Ureter (tissue), 1 donor: ENCODE measurements around the gene OR2L13. TPM values are rescaled to one million over a fixed set of nuclear protein-coding genes. Genes with fewer than 3 reads are reported as not detected.
"Not testable (repeated sequence)": the region's sequence is repeated elsewhere in the genome, so short reads cannot be mapped to it uniquely, and the experiment has no call there.

ENCODE experiments used
- DNase-seq: peaks from one replicate; pipeline ENCODE4 v3.0.0-alpha.2; 2020; ENCODE audit warnings: low spot score
- total RNA-seq: library from RNA; stranded (reverse); gene quantifications from one replicate; pipeline ENCODE4 v1.2.4, GENCODE V29; 2023
- donor health status: DM: yes; HTN: yes; CAD: no.

Gene OR2L13, protein sequence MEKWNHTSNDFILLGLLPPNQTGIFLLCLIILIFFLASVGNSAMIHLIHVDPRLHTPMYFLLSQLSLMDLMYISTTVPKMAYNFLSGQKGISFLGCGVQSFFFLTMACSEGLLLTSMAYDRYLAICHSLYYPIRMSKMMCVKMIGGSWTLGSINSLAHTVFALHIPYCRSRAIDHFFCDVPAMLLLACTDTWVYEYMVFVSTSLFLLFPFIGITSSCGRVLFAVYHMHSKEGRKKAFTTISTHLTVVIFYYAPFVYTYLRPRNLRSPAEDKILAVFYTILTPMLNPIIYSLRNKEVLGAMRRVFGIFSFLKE
- not detected for total RNA-seq

DNA sequence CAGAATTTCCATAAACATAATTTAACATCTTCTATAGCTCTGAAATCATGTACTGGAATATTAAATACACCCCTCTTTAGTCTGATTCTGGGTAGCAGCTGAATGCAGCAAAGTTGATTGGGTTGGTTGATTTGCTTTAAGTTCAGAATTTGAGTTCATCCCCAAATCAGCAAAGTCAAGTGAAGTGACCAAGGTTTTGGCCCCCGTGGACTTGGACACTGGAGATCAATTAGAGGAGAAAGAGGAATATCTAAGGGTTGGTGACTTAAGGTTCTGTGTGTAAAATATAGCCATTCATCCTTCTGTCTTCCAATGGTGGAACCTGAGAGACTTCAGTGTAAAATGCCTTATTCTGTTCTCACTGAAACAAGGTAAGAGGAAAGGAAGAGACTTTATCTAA, at the start of gene OR2L13:
TSS of gene OR2L13 (plus strand) at position 301 of the 400 bp plus-strand sequence. CDS start 4,192 bp downstream, outside the sequence.
- DNase-seq: no peak

DNA sequence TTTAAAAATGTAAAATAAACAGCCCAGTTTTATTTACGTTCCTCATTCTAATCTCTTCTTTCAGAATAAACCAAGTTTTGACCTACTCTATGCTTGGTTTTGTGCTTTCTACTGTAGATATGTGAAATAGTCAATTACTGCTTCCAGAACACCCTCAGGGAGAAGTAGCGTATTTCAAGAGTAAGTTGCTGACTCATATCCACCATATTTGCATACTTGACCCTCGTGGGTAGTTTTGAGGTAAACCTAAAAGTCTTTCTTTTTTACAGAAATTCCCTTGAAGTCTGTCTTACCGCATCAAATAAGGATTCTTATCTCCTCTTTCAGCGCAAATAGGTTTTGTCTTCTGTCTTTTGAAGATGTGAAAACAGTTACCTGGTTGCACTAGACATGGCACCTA, 49.8 kb upstream of the OR2L13 start:
- no peak for DNase-seq

DNA sequence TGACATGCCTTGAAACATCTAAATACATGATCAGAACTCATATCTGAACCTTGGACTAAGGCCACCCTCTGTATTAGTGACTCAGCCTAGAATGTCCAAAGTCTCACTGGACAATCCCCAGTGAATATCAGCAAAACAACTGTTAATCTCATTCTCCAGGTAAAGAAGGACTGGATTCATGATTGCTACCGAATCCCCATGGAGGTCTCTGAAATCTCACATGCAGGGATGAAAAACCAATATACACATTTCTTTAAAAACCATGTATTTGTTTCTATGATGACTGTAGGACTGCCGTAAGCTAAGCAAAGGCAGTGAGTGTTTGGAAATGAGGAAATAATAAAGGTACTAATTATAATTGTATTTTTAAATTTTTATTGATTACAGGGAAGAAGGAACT, 48.4 kb upstream of the OR2L13 start, which contains the start of gene OR2L3:
TSS of gene OR2L3 (plus strand) at position 301 of the 400 bp plus-strand sequence. CDS start 13,846 bp downstream, outside the sequence.
- DNase-seq: no peak

DNA sequence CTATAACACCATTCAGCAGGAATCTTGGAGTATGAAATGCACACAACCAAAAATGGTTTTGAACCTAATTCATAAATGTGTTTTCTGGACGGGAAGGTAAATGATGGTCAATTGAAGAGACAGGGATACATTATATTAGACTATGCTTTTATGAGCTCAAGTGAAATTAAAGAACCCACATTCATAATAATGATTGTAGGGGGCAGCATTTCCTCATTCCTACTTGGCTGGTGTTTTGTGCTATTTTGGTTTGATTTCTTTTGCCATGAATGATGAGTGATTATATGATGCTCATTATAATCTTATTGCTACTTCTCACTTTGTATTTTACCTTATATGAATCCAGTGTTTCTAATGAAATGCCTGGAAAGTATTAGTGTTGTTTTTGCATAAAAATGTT, 48.0 kb upstream of the OR2L13 start:
- DNase-seq: no peak

DNA sequence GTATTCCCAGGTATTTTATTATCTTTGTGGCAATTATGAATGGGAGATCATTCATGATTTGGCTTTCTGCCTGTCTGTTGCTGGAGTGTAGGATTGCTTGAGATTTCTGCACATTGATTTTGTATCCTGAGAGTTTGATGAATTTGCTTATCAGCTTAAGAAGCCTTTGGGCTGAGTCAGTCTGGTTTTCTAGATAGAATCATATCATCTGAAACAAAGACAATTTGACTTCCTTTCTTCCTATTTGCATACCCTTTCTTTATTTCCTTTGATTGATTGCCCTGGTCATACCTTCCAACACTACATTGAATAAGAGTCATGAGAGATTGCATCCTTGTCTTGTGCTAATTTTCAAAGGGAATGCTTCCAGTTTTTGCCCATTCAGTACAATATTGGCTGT, 40.3 kb upstream of the OR2L13 start:
- no peak for DNase-seq

- DNase-seq: no peak
Observed at GRCh38 chr1:248055261-248055660, 39.7 kb upstream of the OR2L13 start.

- DNase-seq: no peak
Observed at GRCh38 chr1:248065071-248065470, 29.9 kb upstream of the OR2L13 start.

DNA sequence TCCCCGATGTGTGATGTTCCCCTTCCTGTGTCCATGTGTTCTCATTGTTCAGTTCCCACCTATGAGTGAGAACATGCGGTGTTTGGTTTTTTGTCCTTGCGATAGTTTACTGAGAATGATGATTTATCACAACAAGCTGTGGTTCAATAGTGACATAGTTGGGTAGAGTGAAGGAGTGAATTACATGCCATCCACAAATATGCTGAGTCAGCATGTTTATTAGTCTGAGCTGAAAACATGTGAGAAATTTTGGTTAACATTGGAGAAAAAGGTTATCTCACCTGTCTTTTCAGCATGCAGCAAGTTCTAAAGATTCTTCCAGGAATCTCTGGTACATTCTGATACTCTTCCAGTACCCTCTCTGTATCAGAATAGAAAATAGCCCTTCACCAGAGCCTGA, 29.4 kb upstream of the OR2L13 start:
- DNase-seq: no peak

- DNase-seq: not testable (repeated sequence)
Observed at GRCh38 chr1:248083864-248084263, 11.1 kb upstream of the OR2L13 start.

DNA sequence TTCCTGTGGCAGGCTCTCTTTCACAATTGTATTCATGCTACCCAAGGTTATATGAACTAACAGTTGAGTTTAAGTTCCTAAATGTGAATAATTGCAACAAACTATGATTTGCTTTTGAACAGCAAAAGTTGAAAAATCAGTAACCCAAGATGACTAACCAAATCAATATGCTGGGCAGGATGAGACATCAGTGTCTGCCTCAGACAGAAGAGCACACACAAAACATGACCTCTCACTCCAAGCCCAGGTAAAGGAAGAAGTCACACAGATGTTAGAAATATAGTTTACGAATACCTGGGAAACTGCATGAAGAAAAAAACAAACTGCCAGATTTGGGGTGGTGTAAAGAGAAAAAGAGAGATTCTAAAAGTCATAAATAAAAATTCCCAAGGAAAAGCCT, 3.5 kb downstream of the OR2L13 start:
- DNase-seq: no peak

DNA sequence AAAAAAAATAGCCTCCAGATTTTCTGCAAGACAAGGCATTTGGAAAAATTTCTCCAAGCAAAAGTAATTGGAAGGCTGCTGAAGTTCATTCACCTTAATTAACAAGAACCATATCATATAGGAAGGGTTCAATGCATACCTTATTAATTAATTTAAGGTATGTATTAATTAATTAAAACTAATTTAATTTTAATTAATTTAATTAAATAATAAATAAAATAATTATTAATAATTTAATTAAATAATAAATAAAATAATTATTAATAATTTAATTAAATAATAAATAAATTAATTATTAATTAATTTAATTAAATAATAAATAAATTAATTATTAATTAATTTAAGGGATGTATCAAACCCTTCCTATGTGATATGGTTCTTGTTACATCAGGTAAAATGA, 7.9 kb downstream of the OR2L13 start:
- no peak for DNase-seq

DNA sequence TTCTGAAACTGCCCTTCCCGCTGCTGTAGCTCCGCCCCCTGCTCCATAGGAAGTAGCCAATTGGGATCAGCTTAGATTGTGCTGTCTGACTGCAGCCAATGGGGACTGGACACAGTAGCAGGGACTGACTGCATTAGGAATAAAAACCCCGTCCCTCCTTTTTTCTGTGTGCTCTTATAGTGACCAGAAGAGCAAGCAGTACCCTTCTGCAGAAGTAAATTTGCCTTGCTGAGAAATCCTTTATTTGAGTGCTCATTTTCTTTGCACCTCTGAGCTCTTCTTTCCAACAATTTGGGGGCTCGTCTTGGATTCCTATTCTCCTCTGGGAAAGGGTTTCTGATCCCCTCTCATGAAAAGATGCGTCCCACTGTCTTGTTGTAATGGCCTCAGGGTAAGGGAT, 16.2 kb downstream of the OR2L13 start:
- DNase-seq: no peak

DNA sequence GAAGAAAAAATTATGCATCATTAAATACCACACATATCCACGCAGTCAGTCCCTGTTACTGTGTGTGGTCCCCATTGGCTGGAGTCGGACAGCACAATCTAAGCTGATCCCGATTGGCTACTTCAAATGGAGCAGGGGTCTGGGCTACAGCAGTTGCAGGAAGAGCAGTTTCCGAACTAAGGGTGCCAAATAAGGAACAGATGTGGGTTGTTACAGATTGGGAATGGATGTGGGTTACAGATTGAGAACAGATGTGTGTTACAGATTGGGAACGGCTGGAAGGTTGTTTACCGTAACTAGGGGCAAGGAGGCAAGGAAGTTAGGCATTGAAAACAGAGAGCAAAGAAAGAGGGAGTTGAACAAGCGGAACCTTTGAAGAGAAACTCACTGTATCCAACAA, 19.9 kb downstream of the OR2L13 start:
- no peak for DNase-seq

GRCh38 chr1:248127653-248128052, 32.7 kb downstream of the OR2L13 start:
- no peak for DNase-seq

GRCh38 chr1:248136811-248137210, 41.8 kb downstream of the OR2L13 start:
- no peak for DNase-seq

GRCh38 chr1:248140846-248141245, 45.9 kb downstream of the OR2L13 start:
- DNase-seq: no peak

DNA sequence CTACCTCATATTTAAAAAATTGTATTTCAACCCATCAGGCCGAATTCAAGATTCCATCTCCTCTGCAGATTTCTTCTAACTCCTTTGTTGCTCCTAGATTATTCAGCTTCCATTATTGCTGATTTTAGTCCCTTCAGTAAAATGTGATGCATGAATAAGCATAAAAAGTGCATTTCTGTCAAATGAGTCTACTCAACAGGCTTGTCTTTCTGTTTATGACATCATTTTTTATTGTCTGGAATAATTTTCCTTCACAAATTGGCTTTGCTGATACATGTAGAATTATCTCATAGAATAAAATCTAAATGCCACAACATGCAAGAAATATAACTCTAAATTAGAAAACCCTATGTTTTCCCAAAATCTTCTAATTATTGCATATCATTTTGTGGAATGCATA, 48.3 kb downstream of the OR2L13 start:
- no peak for DNase-seq

DNA sequence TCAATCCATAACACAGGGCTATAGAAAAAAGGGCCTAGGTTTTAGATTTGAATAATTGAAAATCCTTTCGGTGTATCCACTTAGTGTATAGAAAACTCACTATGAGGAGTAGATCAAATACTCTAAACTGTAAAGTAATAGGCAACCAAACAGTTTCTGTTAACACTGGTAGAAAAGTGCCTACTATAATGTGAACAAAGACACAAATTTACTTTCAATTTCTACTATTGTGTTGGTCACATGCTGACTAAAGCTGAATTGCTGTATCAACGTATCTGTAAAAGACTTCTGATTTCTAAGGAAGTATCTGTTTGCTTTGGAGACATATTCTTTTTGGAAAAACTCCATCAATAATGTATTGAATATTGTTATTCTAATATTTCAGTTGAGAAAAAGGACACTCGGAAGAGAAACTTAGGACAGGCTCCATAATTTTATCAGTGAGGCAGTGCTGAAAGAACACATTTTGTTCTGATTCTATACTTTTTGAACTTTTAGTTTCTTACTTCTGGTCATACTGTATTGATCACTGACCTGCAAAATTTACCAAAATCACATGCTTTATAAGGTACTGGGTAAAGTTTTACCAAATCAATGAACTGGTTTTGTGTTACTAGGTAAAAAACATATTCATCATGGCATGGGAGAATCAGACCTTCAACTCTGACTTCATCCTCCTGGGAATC, 49.7 kb downstream of the OR2L13 start, which contains the start of gene OR2M5:
TSS of gene OR2M5 (plus strand) at position 636 of the 686 bp plus-strand sequence. CDS start at position 636, 0 bp downstream.
- no peak for DNase-seq

Other genes starting within 250 kb of the OR2L13 start
- 0.42 TPM for gene TRIM58, start 238.0 kb upstream of the OR2L13 start, total RNA-seq
- not detected for gene OR2W3, start 199.6 kb upstream of the OR2L13 start, total RNA-seq
- gene OR2T8, start 174.9 kb upstream of the OR2L13 start, total RNA-seq: not detected
- gene OR2AJ1, start 170.3 kb upstream of the OR2L13 start, total RNA-seq: not detected
- gene OR2L8, start 146.3 kb upstream of the OR2L13 start, total RNA-seq: not detected
- gene OR2AK2, start 130.0 kb upstream of the OR2L13 start, total RNA-seq: not detected
- gene OR2L5, start 81.5 kb upstream of the OR2L13 start, total RNA-seq: not detected
- 0.29 TPM for gene OR2L2, start 65.1 kb upstream of the OR2L13 start, total RNA-seq
- gene OR2L3, start 48.3 kb upstream of the OR2L13 start, total RNA-seq: not detected
- not detected for gene OR2M5, start 50.0 kb downstream of the OR2L13 start, total RNA-seq
- gene OR2M2, start 79.6 kb downstream of the OR2L13 start, total RNA-seq: not detected
- gene OR2M3, start 102.1 kb downstream of the OR2L13 start, total RNA-seq: not detected
- gene OR2M4, start 136.2 kb downstream of the OR2L13 start, total RNA-seq: not detected
- not detected for gene OR2T33, start 182.8 kb downstream of the OR2L13 start, total RNA-seq
- not detected for gene OR2T12, start 208.2 kb downstream of the OR2L13 start, total RNA-seq
- not detected for gene OR2M7, start 229.4 kb downstream of the OR2L13 start, total RNA-seq